MM.1S (cell line): Measurements from ENCODE around the gene IRS1.

Experiments
- DNase-seq: peaks from one replicate; pipeline ENCODE4 v3.0.0-alpha.2; 2015
- H2AFZ ChIP-seq: fragments of 300-600 bp; sonication (generic); 2 replicates; pipeline ENCODE4 v1.6.0; 2016; ENCODE audit warnings: antibody characterized with exemption, low read length
- H3F3A ChIP-seq: fragments of 300-600 bp; sonication (generic); 2 replicates; pipeline ENCODE4 v1.6.1; 2016; ENCODE audit warnings: mild to moderate bottlenecking, antibody characterized with exemption, low read length, moderate library complexity, mixed read lengths; ENCODE audit not compliant: insufficient read depth
- H3K27ac ChIP-seq: fragments of 300-600 bp; sonication (generic); 2 replicates; pipeline ENCODE4 v1.5.1; 2016; ENCODE audit warnings: mild to moderate bottlenecking, low read length
- H3K27me3 ChIP-seq: fragments of 300-600 bp; sonication (generic); replicated peaks from 2 replicates; pipeline ENCODE4 v1.6.0; 2016; ENCODE audit warnings: low read length; ENCODE audit not compliant: insufficient read depth
- H3K36me3 ChIP-seq: fragments of 300-600 bp; sonication (generic); replicated peaks from 2 replicates; pipeline ENCODE4 v1.6.1; 2016; ENCODE audit warnings: mild to moderate bottlenecking, low read length, mixed read lengths; ENCODE audit not compliant: insufficient read depth
- H3K4me1 ChIP-seq: fragments of 300-600 bp; sonication (generic); 2 replicates; pipeline ENCODE4 v1.6.1; 2016; ENCODE audit warnings: low read length, mixed read lengths
- H3K4me2 ChIP-seq: fragments of 300-600 bp; sonication (generic); 2 replicates; pipeline ENCODE4 v1.6.0; 2016; ENCODE audit warnings: low read depth, low read length
- H3K4me3 ChIP-seq: fragments of 300-600 bp; sonication (generic); 2 replicates; pipeline ENCODE4 v1.5.1; 2016; ENCODE audit warnings: low read length, mixed read lengths
- H3K79me2 ChIP-seq: fragments of 300-600 bp; sonication (generic); 2 replicates; pipeline ENCODE4 v1.6.1; 2016; ENCODE audit warnings: mixed run types, low read length, mixed read lengths
- H3K9ac ChIP-seq: fragments of 300-600 bp; sonication (generic); 2 replicates; pipeline ENCODE4 v1.6.1; 2016; ENCODE audit warnings: low read length, mixed read lengths
- H3K9me2 ChIP-seq: fragments of 300-600 bp; sonication (generic); replicated peaks from 2 replicates; pipeline ENCODE4 v1.6.1; 2016; ENCODE audit warnings: mild to moderate bottlenecking, low read length, mixed read lengths; ENCODE audit not compliant: insufficient read depth
- H3K9me3 ChIP-seq: fragments of 300-600 bp; sonication (generic); replicated peaks from 2 replicates; pipeline ENCODE4 v1.6.1; 2016; ENCODE audit warnings: mild to moderate bottlenecking, low read length, mixed read lengths; ENCODE audit not compliant: insufficient read depth
- H4K20me1 ChIP-seq: fragments of 300-600 bp; sonication (generic); 2 replicates; pipeline ENCODE4 v1.6.1; 2016; ENCODE audit warnings: mild to moderate bottlenecking, low read length, moderate library complexity, mixed read lengths; ENCODE audit not compliant: insufficient read depth
- EZH2 ChIP-seq: fragments of 300-600 bp; sonication (generic); optimal IDR thresholded peaks from 2 replicates; pipeline ENCODE3; 2017; ENCODE audit warnings: low read depth, mild to moderate bottlenecking, antibody characterized with exemption, low read length, mixed read lengths
- EZH2phosphoT487 ChIP-seq: fragments of 300-600 bp; sonication (generic); IDR thresholded peaks from 2 replicates; pipeline ENCODE4 v1.6.1; 2018; ENCODE audit warnings: antibody characterized with exemption, low read length
- TF ChIP-seq, protein P1 (sequence below): fragments of 300-600 bp; sonication (generic); IDR thresholded peaks from 2 replicates; pipeline ENCODE4 v1.5.1; 2016; ENCODE audit warnings: antibody characterized with exemption, low read length, mixed read lengths

The IRS1 gene, protein sequence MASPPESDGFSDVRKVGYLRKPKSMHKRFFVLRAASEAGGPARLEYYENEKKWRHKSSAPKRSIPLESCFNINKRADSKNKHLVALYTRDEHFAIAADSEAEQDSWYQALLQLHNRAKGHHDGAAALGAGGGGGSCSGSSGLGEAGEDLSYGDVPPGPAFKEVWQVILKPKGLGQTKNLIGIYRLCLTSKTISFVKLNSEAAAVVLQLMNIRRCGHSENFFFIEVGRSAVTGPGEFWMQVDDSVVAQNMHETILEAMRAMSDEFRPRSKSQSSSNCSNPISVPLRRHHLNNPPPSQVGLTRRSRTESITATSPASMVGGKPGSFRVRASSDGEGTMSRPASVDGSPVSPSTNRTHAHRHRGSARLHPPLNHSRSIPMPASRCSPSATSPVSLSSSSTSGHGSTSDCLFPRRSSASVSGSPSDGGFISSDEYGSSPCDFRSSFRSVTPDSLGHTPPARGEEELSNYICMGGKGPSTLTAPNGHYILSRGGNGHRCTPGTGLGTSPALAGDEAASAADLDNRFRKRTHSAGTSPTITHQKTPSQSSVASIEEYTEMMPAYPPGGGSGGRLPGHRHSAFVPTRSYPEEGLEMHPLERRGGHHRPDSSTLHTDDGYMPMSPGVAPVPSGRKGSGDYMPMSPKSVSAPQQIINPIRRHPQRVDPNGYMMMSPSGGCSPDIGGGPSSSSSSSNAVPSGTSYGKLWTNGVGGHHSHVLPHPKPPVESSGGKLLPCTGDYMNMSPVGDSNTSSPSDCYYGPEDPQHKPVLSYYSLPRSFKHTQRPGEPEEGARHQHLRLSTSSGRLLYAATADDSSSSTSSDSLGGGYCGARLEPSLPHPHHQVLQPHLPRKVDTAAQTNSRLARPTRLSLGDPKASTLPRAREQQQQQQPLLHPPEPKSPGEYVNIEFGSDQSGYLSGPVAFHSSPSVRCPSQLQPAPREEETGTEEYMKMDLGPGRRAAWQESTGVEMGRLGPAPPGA (N-terminal part only)

DNA sequence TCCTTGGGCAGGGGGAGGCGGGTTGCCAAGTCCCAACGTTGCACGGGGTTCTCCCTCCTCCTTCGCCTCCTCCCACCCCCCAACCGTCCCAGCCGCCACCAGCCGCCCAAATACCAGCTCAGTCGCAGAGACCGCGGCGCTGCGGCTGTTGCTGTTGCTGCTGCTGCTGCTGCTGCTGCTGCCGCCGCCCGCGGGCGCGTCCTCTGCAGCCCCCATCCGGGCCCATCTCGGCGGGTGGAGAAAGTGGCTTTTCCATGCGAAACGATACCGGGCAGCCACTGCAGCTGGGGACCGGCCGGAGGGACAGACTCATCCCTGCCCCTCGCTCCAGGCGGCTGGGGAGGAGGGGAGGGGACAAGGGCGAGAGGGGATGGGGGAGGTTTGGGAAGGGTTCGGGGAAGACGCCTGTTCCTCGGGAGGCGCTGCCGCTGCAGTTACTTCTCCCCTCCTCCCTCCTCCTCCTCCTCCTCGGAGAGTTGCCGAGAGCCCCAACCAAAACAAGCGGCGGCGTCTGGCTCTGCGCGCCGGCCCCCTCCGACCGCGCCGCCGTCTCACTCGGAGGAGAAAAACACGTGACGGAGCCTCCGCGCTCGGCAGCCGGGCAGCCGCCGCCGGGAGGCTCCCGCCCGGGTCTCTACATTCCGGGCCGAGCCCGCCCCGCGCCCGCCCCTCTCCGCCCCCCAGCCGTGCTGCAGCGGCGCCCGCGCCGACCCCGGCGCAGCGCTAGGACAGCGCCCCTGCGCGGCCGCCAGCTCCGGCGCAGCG lies at the start of gene IRS1:
Gene IRS1 (minus strand): TSS at position 610 of the 765 bp plus-strand sequence. CDS start 1,082 bp downstream, outside the sequence.
- peak within 1 kb of the TSS; percentile 94 for H2AFZ ChIP-seq
- peaks cover 51% of the 10 kb centered on the region for H3K79me2 ChIP-seq
- TF ChIP-seq EZH2phosphoT487 = no peak
- TF ChIP-seq EZH2 = no peak
- TF ChIP-seq, protein P1, sequence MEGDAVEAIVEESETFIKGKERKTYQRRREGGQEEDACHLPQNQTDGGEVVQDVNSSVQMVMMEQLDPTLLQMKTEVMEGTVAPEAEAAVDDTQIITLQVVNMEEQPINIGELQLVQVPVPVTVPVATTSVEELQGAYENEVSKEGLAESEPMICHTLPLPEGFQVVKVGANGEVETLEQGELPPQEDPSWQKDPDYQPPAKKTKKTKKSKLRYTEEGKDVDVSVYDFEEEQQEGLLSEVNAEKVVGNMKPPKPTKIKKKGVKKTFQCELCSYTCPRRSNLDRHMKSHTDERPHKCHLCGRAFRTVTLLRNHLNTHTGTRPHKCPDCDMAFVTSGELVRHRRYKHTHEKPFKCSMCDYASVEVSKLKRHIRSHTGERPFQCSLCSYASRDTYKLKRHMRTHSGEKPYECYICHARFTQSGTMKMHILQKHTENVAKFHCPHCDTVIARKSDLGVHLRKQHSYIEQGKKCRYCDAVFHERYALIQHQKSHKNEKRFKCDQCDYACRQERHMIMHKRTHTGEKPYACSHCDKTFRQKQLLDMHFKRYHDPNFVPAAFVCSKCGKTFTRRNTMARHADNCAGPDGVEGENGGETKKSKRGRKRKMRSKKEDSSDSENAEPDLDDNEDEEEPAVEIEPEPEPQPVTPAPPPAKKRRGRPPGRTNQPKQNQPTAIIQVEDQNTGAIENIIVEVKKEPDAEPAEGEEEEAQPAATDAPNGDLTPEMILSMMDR = no peak
- H3K4me1 ChIP-seq = peaks cover 10% of the 10 kb centered on the region; the same call in 1 of the 2 replicates
- H3K36me3 ChIP-seq = 0 out of 2 replicates have a peak, but pooled peaks cover 3% of the 10 kb centered on the region
- H3K9me3 ChIP-seq = no peaks in the 10 kb centered on the region
- peak; percentile 86 for DNase-seq
- H3F3A ChIP-seq = peaks cover 23% of the 10 kb centered on the region
- H3K4me3 ChIP-seq = peak within 1 kb of the TSS; percentile 88
- H3K27me3 ChIP-seq = no peaks in the 10 kb centered on the region
- H3K4me2 ChIP-seq = peak within 1 kb of the TSS; percentile 76
- no peaks in the 10 kb centered on the region for H4K20me1 ChIP-seq
- H3K9ac ChIP-seq = peak within 1 kb of the TSS; percentile 86
- H3K9me2 ChIP-seq = no peaks in the 10 kb centered on the region
- peak within 1 kb of the TSS; percentile 76 for H3K27ac ChIP-seq

DNA sequence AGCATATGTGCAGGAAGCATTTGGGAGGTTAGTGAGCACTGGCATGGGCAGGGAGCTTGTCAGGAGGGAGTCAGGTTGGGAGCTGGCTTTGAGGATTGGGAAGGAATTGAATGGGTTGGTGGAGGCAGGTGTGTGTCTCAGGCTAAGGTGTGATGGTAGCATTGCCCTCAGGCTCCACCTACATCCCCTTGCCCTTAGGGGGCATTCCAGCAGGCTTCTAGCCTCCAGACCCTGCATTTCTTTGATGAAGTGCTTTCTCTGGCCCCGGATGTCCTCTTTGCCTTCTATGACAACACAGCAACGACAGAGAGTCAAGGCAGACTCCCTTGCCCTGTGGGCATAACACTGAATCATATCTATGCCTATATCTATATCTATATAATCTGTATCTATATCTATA lies 49.7 kb upstream of the IRS1 start:
- no peaks in the 10 kb centered on the region for H3K36me3 ChIP-seq

More for the DNA sequence above, 49.7 kb upstream of the IRS1 start:
- peaks cover 19% of the 10 kb centered on the region for H3K4me1 ChIP-seq
- H3K9ac ChIP-seq = no peak overlapping the region
- peaks cover 10% of the 10 kb centered on the region; the same call in 1 of the 2 replicates for H3F3A ChIP-seq
- H2AFZ ChIP-seq = no peak overlapping the region
- H3K27me3 ChIP-seq = no peaks in the 10 kb centered on the region
- peaks cover 38% of the 10 kb centered on the region for H3K79me2 ChIP-seq
- H3K4me2 ChIP-seq = no peak overlapping the region
- H3K27ac ChIP-seq = no peak overlapping the region
- TF ChIP-seq EZH2 (no peak), EZH2phosphoT487 (no peak)
- TF ChIP-seq, protein P1 = no peak
- H3K9me2 ChIP-seq = no peaks in the 10 kb centered on the region
- H3K9me3 ChIP-seq = no peaks in the 10 kb centered on the region
- H3K4me3 ChIP-seq = no peak overlapping the region
- DNase-seq = no peak
- no peaks in the 10 kb centered on the region for H4K20me1 ChIP-seq
